Panc1 (cell line): ENCODE results near the gene CDK14.

Source experiments
- POLR2AphosphoS5 ChIP-seq: IDR thresholded peaks from 2 replicates; pipeline ENCODE4 v1.6.1; 2012; ENCODE audit warnings: mild to moderate bottlenecking, low read depth, low read length, moderate library complexity
- SIN3A ChIP-seq: IDR thresholded peaks from 2 replicates; pipeline ENCODE4 v1.6.1; 2012; ENCODE audit warnings: low read depth, mild to moderate bottlenecking, low read length, moderate library complexity, borderline replicate concordance; ENCODE audit not compliant: insufficient read depth
- TF ChIP-seq, protein P1 (sequence below): fragments of 450-650 bp; IDR thresholded peaks from 2 replicates; pipeline ENCODE4 v1.5.1; 2017; ENCODE audit warnings: mild to moderate bottlenecking

DNA sequence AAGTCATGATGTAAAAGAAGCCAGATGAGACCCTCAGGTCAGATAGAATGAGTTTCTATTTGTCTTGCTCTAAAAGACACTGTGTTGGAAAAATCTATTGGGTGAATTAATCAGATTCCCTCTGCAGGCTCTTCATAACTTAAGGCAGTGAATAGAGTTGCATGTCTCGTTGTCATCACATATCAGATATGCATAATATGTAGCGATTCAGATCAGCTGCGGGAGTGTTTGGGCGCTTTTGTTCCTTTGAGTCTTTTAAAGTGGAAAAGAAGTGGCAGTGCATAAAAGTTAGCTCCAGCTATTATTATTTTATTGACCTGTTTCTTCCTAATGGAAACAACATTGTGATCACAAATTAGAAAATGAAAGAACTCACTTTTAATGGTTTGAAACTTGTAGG is 84.4 kb downstream of the CDK14 start:
- TF ChIP-seq POLR2AphosphoS5, result no peak
- TF ChIP-seq, protein P1, sequence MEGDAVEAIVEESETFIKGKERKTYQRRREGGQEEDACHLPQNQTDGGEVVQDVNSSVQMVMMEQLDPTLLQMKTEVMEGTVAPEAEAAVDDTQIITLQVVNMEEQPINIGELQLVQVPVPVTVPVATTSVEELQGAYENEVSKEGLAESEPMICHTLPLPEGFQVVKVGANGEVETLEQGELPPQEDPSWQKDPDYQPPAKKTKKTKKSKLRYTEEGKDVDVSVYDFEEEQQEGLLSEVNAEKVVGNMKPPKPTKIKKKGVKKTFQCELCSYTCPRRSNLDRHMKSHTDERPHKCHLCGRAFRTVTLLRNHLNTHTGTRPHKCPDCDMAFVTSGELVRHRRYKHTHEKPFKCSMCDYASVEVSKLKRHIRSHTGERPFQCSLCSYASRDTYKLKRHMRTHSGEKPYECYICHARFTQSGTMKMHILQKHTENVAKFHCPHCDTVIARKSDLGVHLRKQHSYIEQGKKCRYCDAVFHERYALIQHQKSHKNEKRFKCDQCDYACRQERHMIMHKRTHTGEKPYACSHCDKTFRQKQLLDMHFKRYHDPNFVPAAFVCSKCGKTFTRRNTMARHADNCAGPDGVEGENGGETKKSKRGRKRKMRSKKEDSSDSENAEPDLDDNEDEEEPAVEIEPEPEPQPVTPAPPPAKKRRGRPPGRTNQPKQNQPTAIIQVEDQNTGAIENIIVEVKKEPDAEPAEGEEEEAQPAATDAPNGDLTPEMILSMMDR, result no peak
- no peak for TF ChIP-seq SIN3A
